Peyer's patch (tissue), 4 donors: ENCODE data around the gene GDPD3.
A peak's percentile ranks its signal among the peaks of the same experiment; 100 is the strongest.

ENCODE experiments used
- CTCF ChIP-seq, 6 experiments: fragments of 450-650 bp in 4 of 6; fragments of 200-600 bp in 2 of 6; sonication (generic) in 1 of 6; IDR thresholded peaks; one replicate each; pipeline ENCODE4 v1.5.1; 2017 to 2019; ENCODE audit warnings: antibody characterized with exemption in 6 of 6, mild to moderate bottlenecking in 3 of 6, moderate library complexity in 1 of 6
- POLR2A ChIP-seq, 2 donors: fragments of 450-650 bp; IDR thresholded peaks; one replicate each; pipeline ENCODE4 v1.5.1; 2017; ENCODE audit warnings: antibody characterized with exemption in 2 of 2, mild to moderate bottlenecking in 2 of 2, moderate library complexity in 2 of 2

- TF ChIP-seq CTCF (IDR thresholded peaks at IDR 0.05) (peak; percentile 74 to 99 (median 96)), POLR2A (IDR thresholded peaks at IDR 0.05) (peak; percentile 28 to 37)
Observed at GRCh38 chr16:30091474-30092372, 21.6 kb downstream of the GDPD3 start, which contains the start of gene TBX6.
